ENCODE measurements around the gene PCNX1.

Gene PCNX1

GRCh38 chr14:70898111-70898745 is 9.0 kb upstream of the PCNX1 start:
- H3K4me1 ChIP-seq = peaks cover 11% of the 10 kb centered on the region
- TF ChIP-seq CTCF (IDR thresholded peaks at IDR 0.05) = no peak

GRCh38 chr14:70901269-70901668 is 6.0 kb upstream of the PCNX1 start:
- no peaks in the 10 kb centered on the region for H3K27me3 ChIP-seq (ENCODE audit: control insufficient read depth, insufficient read depth, low read length)
- no peak overlapping the region for H3K4me2 ChIP-seq (ENCODE audit: low read length)
- H3K9ac ChIP-seq = no peak overlapping the region
- H2AFZ ChIP-seq = no peak overlapping the region
- no peak for TF ChIP-seq CTCF (IDR thresholded peaks at IDR 0.05)
- peaks cover 11% of the 10 kb centered on the region for H3K4me1 ChIP-seq
- no peaks in the 10 kb centered on the region for H3K9me3 ChIP-seq (ENCODE audit: control insufficient read depth, low read length)
- peaks cover under 1% of the 10 kb centered on the region for H3K79me2 ChIP-seq
- H3K4me3 ChIP-seq (ENCODE audit: low read depth, low read length) = no peak overlapping the region
- no peaks in the 10 kb centered on the region for H3K36me3 ChIP-seq (ENCODE audit: control insufficient read depth, insufficient read depth, low read length)
- no peak overlapping the region for H3K27ac ChIP-seq

More at GRCh38 chr14:70898111-70898745, 9.0 kb upstream of the PCNX1 start:
- Histone ChIP-seq H3K9ac (no peak overlapping the region), H2AFZ (peak overlapping the region; percentile 28), H3K36me3 (ENCODE audit: control insufficient read depth, insufficient read depth, low read length) (no peaks in the 10 kb centered on the region), H3K4me2 (ENCODE audit: low read length) (no peak overlapping the region), H3K9me3 (ENCODE audit: control insufficient read depth, low read length) (no peaks in the 10 kb centered on the region), H3K27ac (peak overlapping the region; percentile 13), H3K79me2 (no peaks in the 10 kb centered on the region), H3K27me3 (ENCODE audit: control insufficient read depth, insufficient read depth, low read length) (no peaks in the 10 kb centered on the region), H3K4me3 (ENCODE audit: low read depth, low read length) (no peak overlapping the region)

DNA sequence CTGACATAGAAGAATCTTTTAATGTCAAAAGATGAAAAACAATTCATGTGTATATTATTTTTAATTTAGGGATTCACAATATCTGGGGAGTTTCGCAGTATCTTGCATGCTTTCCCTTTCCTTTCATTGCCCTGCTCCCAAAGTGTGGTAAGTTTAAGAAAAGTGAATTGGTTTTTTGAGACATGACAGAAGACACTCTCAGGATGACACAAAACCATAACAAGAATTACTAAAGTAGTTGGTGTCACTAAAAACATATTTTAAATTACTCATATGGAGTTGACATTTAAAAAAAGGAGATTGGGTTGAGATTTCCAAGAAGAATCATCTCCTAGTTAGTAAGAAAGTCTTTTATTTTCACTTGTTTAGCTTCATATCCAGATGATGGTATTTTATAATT is 5.1 kb upstream of the PCNX1 start:
- Histone ChIP-seq H3K27ac (no peak overlapping the region), H3K27me3 (ENCODE audit: control insufficient read depth, insufficient read depth, low read length) (no peaks in the 10 kb centered on the region), H3K4me3 (ENCODE audit: low read depth, low read length) (no peak overlapping the region), H2AFZ (no peak overlapping the region), H3K9me3 (ENCODE audit: control insufficient read depth, low read length) (no peaks in the 10 kb centered on the region), H3K4me1 (peaks cover 16% of the 10 kb centered on the region), H3K4me2 (ENCODE audit: low read length) (no peak overlapping the region), H3K79me2 (peaks cover 6% of the 10 kb centered on the region), H3K36me3 (ENCODE audit: control insufficient read depth, insufficient read depth, low read length) (no peaks in the 10 kb centered on the region), H3K9ac (no peak overlapping the region)
- no peak for TF ChIP-seq CTCF (IDR thresholded peaks at IDR 0.05)

DNA sequence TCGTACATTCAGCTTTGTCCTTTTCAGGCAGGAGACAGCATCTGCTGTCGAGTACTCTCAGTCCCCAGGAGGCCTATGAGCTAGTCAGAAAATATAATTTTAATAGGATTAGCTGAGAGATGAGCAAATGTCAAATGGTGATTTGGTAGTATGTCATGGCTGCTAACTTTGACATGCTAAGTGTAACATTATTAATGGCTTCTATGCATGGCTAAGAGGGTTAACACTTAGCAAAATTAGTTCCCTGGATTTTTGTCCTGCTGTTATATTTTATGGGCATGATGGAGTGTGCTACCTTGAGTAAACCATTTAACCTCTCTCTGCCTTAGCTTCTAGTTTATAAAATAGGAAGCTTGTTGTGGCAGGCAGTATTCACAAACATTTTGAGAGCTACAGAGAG is 2.9 kb upstream of the PCNX1 start:
- H3K27me3 ChIP-seq (ENCODE audit: control insufficient read depth, insufficient read depth, low read length) = no peaks in the 10 kb centered on the region
- no peak overlapping the region for H2AFZ ChIP-seq
- no peaks in the 10 kb centered on the region for H3K9me3 ChIP-seq (ENCODE audit: control insufficient read depth, low read length)
- no peak overlapping the region for H3K9ac ChIP-seq
- TF ChIP-seq CTCF (IDR thresholded peaks at IDR 0.05) = no peak
- H3K4me2 ChIP-seq (ENCODE audit: low read length) = no peak overlapping the region
- H3K4me1 ChIP-seq = peaks cover 8% of the 10 kb centered on the region
- no peak overlapping the region for H3K27ac ChIP-seq
- H3K36me3 ChIP-seq (ENCODE audit: control insufficient read depth, insufficient read depth, low read length) = no peaks in the 10 kb centered on the region
- no peak overlapping the region for H3K4me3 ChIP-seq (ENCODE audit: low read depth, low read length)
- peaks cover 14% of the 10 kb centered on the region for H3K79me2 ChIP-seq

DNA sequence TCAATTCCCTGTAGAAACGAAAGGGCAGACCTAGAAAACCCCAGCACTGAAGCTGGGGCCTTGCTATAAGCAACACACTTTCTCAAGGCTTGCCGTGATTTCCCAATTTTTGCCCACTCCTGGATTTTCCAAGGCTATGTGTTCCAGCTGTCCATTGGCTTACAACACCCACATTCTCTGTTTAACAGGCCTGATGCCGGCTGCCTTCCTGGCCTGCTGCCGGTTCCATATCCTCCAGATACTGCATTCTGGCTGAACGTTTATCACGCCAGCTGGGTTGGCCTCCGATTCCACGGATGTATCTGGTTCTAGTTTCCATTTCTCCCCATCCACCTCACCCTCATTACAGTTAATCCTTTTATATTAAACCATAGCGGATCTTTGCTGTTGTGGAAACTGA is 2.0 kb upstream of the PCNX1 start:
- H3K4me1 ChIP-seq = peaks cover 11% of the 10 kb centered on the region
- peak overlapping the region; percentile 45 for H3K27ac ChIP-seq
- H3K9me3 ChIP-seq (ENCODE audit: control insufficient read depth, low read length) = no peaks in the 10 kb centered on the region
- no peak for TF ChIP-seq CTCF (IDR thresholded peaks at IDR 0.05)
- H3K79me2 ChIP-seq = peaks cover 20% of the 10 kb centered on the region
- no peak overlapping the region for H3K9ac ChIP-seq
- peak overlapping the region; percentile 51 for H2AFZ ChIP-seq
- H3K27me3 ChIP-seq (ENCODE audit: control insufficient read depth, insufficient read depth, low read length) = no peaks in the 10 kb centered on the region
- no peaks in the 10 kb centered on the region for H3K36me3 ChIP-seq (ENCODE audit: control insufficient read depth, insufficient read depth, low read length)
- no peak overlapping the region for H3K4me2 ChIP-seq (ENCODE audit: low read length)
- no peak overlapping the region for H3K4me3 ChIP-seq (ENCODE audit: low read depth, low read length)

All from parathyroid adenoma (tissue), 2 donors.